K562 (cell line): ENCODE results near the gene TADA2A. TPM values are rescaled to one million over a fixed set of nuclear protein-coding genes. Genes with fewer than 3 reads are reported as not detected.

Experiments used
- ATAC-seq: fragments of 200-7000 bp; cut with Tn5 transposase; 3 replicates; pipeline ENCODE4 v1.9.1; 2020; ENCODE audit warnings: moderate library complexity
- BruUV-seq: library from RNA; stranded (reverse); fragments of 400-500 nt; replicated peaks from 2 replicates; lab custom pipeline; 2021; lab: Mats Ljungman, UMichigan
- CTCF ChIA-PET: fragments of 300-600 bp; formaldehyde crosslinking; extraction: SDS; loops from one replicate; lab custom pipeline; 2021; ENCODE audit warnings: low intra/inter-chr PET ratio; lab: Yijun Ruan, JAX
- POLR2A ChIA-PET: fragments of 300-600, 350-650 bp; sonication (Branson Sonifier 250); formaldehyde crosslinking; extraction: SDS; loops from one replicate; lab custom pipeline; 2021; ENCODE audit warnings: antibody characterized with exemption, inconsistent platforms; lab: Yijun Ruan, JAX
- DNase-seq, 4 experiments: peaks; one replicate each; pipeline versions ENCODE4 v3.0.0 to v3.0.0-alpha.2; 2011 to 2018; ENCODE audit warnings: low spot score in 3 of 4, mixed read lengths in 3 of 4; ENCODE audit errors: extremely low read depth in 1 of 4
- FAIRE-seq: peaks from 2 replicates; lab custom pipeline; 2011; peaks lifted over from hg19 to GRCh38; lab: Jason Lieb, UNC
- H2AFZ ChIP-seq: 2 replicates; pipeline ENCODE4 v1.6.0; 2011; ENCODE audit warnings: low read depth, low read length, control low read depth, inconsistent platforms
- H3K27ac ChIP-seq: fragments of 200-600 bp; 3 replicates; pipeline ENCODE4 v1.8.0; 2011; ENCODE audit warnings: low read depth, mild to moderate bottlenecking, control low read depth, inconsistent platforms, low read length, moderate library complexity, mixed read lengths; ENCODE audit errors: extremely low read depth
- H3K27me3 ChIP-seq, 2 experiments: fragments of 300-600 bp in 1 of 2; 2 replicates in 1 of 2; 3 replicates in 1 of 2; pipeline versions ENCODE4 v1.6.0 to v1.8.0; 2011; ENCODE audit warnings: inconsistent platforms in 2 of 2, low read length in 2 of 2, mild to moderate bottlenecking in 1 of 2, mixed read lengths in 1 of 2, moderate library complexity in 1 of 2; ENCODE audit not compliant: control insufficient read depth in 2 of 2, insufficient read depth in 2 of 2
- H3K36me3 ChIP-seq: fragments of 300-600 bp; 3 replicates; pipeline ENCODE4 v1.8.0; 2011; ENCODE audit warnings: mild to moderate bottlenecking, low read length, inconsistent platforms; ENCODE audit not compliant: control insufficient read depth, insufficient read depth
- H3K4me1 ChIP-seq, 2 experiments: fragments of 200-600 bp in 1 of 2; replicated peaks in 1 of 2; 2 replicates in 1 of 2; 3 replicates in 1 of 2; pipeline versions ENCODE4 v1.5.1 to v1.8.0; 2011; ENCODE audit warnings: inconsistent platforms in 2 of 2, low read length in 2 of 2, mild to moderate bottlenecking in 1 of 2, mixed read lengths in 1 of 2, moderate library complexity in 1 of 2; ENCODE audit not compliant: control insufficient read depth in 2 of 2, insufficient read depth in 2 of 2
- H3K4me2 ChIP-seq: 2 replicates; pipeline ENCODE4 v1.6.1; 2011; ENCODE audit warnings: low read length, control low read depth, inconsistent platforms, mixed read lengths; ENCODE audit not compliant: insufficient read depth
- H3K4me3 ChIP-seq: fragments of 200-600 bp; sonication (generic), shearing (Covaris generic); 2 replicates; pipeline ENCODE4 v1.5.1; 2016; ENCODE audit warnings: control low read depth, inconsistent platforms
- H3K79me2 ChIP-seq: fragments of 200-600 bp; 3 replicates; pipeline ENCODE4 v1.8.0; 2011; ENCODE audit warnings: low read length, inconsistent platforms; ENCODE audit not compliant: control insufficient read depth, insufficient read depth
- H3K9ac ChIP-seq, 2 experiments: 2 replicates each; pipeline versions ENCODE4 v1.6.0 to v1.6.1; 2011; ENCODE audit warnings: low read depth in 2 of 2, low read length in 2 of 2, control low read depth in 1 of 2, inconsistent platforms in 1 of 2, mild to moderate bottlenecking in 1 of 2, mixed read lengths in 1 of 2; ENCODE audit not compliant: insufficient read depth in 1 of 2
- H3K9me1 ChIP-seq: one replicate; pipeline ENCODE4 v1.6.0; 2011; ENCODE audit warnings: inconsistent platforms, mild to moderate bottlenecking, low read length, moderate library complexity; ENCODE audit not compliant: control insufficient read depth, insufficient read depth
- H3K9me3 ChIP-seq: replicated peaks from 2 replicates; pipeline ENCODE4 v1.5.1; 2011; ENCODE audit warnings: low read depth, low read length, inconsistent platforms; ENCODE audit not compliant: control insufficient read depth, insufficient read depth
- H4K20me1 ChIP-seq: replicated peaks from 2 replicates; pipeline ENCODE4 v1.6.1; 2011; ENCODE audit warnings: low read length, inconsistent platforms, mixed read lengths; ENCODE audit not compliant: control insufficient read depth, insufficient read depth
- NFIC ChIP-seq: fragments of 450-650 bp; IDR thresholded peaks from 2 replicates; pipeline ENCODE4 v1.6.1; 2017; ENCODE audit warnings: mild to moderate bottlenecking, inconsistent platforms
- WGBS: fragments of 100-300 bp; shearing (Covaris generic); methylation state at CpG from one replicate; pipeline ENCODE4 v1.1.6; 2016; ENCODE audit warnings: low coverage, mixed read lengths; ENCODE audit not compliant: insufficient coverage; ENCODE audit errors: missing lambda C conversion rate; 5-methylcytosine and 5-hydroxymethylcytosine counted together
- in situ Hi-C: fragments of 300-500 bp; cut with MboI; formaldehyde crosslinking; loops from 4 replicates; pipeline ENCODE4 v1.15.0; 2018; ENCODE audit warnings: inconsistent platforms, mixed read lengths
- intact Hi-C: fragments of 100-400 bp; cut with micrococcal nuclease; formaldehyde crosslinking; loops from 2 replicates; pipeline ENCODE4 v1.14.2; 2022
- polyA plus RNA-seq, 8 experiments: library from polyadenylated mRNA; depleted of rRNA in 4 of 8; stranded (reverse) in 5 of 8; unstranded in 3 of 8; fragments of >200 nt; fragmentation: Nextera tagmentation in 2 of 8; fragmentation: Illumina TruSeq in 1 of 8; extraction: Ambion mirVana in 2 of 8; extraction: Trizol in 1 of 8; gene quantifications; 2 replicates each; pipeline versions ENCODE4 v1.2.1 to v1.2.3, GENCODE V29; 2011 to 2014; ENCODE audit warnings: inconsistent platforms in 1 of 8, missing spikeins in 1 of 8
- total RNA-seq, 7 experiments: library from RNA; depleted of rRNA in 6 of 7; stranded (reverse); fragments of >200 nt in 6 of 7; fragmentation: Illumina TruSeq in 2 of 7; extraction: Trizol in 2 of 7; gene quantifications; 2 replicates each; pipeline versions ENCODE4 v1.2.1 to v1.2.3, GENCODE V29; 2011 to 2021; ENCODE audit warnings: low replicate concordance in 1 of 7
- TF ChIP-seq, protein P1 (sequence below): conservative IDR thresholded peaks from 2 replicates; pipeline ENCODE4 v1.6.1; 2011; ENCODE audit warnings: low read depth, mild to moderate bottlenecking, low read length; ENCODE audit not compliant: control insufficient read depth
- TF ChIP-seq, protein P2 (sequence below), 2 experiments: fragments of 450-650 bp in 1 of 2; sonication (generic) in 1 of 2; formaldehyde crosslinking in 1 of 2; IDR thresholded peaks; 2 replicates each; pipeline versions ENCODE4 v1.7.1 to v1.9.0; 2016 to 2022; ENCODE audit warnings: inconsistent platforms in 1 of 2, mild to moderate bottlenecking in 1 of 2, missing genetic modification reagents in 1 of 2

The TADA2A gene
- total and polyA plus RNA-seq, 9 of the 15 experiments (the other 6 are each of a cell fraction or from before 2014, with no cell fraction given): 13.8 to 37.7 (median 25.0) TPM

DNA sequence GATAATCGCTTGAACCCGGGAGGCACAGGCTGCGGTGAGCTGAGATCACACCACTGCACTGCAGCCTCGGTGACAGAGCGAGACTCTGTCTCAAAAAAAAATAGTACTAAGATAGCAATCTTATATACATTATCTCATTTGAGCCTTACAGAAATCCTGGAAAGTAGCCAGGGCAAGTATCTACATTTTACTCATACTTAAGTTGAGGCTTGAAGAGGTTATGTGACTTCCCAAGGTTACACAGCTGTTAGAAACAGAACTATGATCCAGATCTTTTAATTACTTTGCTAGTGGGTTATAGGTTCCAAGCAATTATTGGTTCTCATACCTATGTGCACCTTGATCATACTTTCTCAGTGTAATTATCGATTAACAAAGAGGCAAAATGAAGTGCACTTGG is 15.5 kb upstream of the TADA2A start:
- no peak overlapping the region for H3K4me3 ChIP-seq
- 56% methylated on average over 6 of the region's 6 CpGs for WGBS
- no peaks in the 10 kb centered on the region for H3K79me2 ChIP-seq
- FAIRE-seq (no peak), DNase-seq (no peak), ATAC-seq (no peak)
- in situ Hi-C loops: no loop called here
- H3K27me3 ChIP-seq: no peaks in the 10 kb centered on the region
- H3K9me3 ChIP-seq: no peaks in the 10 kb centered on the region
- H2AFZ ChIP-seq: no peak overlapping the region
- H3K9ac ChIP-seq: no peak overlapping the region
- no peak overlapping the region for H3K27ac ChIP-seq
- no peaks in the 10 kb centered on the region for H3K36me3 ChIP-seq
- CTCF ChIA-PET: interaction anchor here (1.3 kb wide), 1 partner anchor 18 kb away, joined by 3 read pairs; no protein-coding TSS in a partner anchor
- no TSS peak for BruUV-seq
- intact Hi-C loops: no loop called here
- 0 out of 2 replicates have a peak, but pooled peaks have one; percentile 9 for TF ChIP-seq NFIC
- TF ChIP-seq, protein P1, sequence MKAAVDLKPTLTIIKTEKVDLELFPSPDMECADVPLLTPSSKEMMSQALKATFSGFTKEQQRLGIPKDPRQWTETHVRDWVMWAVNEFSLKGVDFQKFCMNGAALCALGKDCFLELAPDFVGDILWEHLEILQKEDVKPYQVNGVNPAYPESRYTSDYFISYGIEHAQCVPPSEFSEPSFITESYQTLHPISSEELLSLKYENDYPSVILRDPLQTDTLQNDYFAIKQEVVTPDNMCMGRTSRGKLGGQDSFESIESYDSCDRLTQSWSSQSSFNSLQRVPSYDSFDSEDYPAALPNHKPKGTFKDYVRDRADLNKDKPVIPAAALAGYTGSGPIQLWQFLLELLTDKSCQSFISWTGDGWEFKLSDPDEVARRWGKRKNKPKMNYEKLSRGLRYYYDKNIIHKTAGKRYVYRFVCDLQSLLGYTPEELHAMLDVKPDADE: no peak
- TF ChIP-seq, protein P2, sequence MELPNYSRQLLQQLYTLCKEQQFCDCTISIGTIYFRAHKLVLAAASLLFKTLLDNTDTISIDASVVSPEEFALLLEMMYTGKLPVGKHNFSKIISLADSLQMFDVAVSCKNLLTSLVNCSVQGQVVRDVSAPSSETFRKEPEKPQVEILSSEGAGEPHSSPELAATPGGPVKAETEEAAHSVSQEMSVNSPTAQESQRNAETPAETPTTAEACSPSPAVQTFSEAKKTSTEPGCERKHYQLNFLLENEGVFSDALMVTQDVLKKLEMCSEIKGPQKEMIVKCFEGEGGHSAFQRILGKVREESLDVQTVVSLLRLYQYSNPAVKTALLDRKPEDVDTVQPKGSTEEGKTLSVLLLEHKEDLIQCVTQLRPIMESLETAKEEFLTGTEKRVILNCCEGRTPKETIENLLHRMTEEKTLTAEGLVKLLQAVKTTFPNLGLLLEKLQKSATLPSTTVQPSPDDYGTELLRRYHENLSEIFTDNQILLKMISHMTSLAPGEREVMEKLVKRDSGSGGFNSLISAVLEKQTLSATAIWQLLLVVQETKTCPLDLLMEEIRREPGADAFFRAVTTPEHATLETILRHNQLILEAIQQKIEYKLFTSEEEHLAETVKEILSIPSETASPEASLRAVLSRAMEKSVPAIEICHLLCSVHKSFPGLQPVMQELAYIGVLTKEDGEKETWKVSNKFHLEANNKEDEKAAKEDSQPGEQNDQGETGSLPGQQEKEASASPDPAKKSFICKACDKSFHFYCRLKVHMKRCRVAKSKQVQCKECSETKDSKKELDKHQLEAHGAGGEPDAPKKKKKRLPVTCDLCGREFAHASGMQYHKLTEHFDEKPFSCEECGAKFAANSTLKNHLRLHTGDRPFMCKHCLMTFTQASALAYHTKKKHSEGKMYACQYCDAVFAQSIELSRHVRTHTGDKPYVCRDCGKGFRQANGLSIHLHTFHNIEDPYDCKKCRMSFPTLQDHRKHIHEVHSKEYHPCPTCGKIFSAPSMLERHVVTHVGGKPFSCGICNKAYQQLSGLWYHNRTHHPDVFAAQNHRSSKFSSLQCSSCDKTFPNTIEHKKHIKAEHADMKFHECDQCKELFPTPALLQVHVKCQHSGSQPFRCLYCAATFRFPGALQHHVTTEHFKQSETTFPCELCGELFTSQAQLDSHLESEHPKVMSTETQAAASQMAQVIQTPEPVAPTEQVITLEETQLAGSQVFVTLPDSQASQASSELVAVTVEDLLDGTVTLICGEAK (IDR thresholded peaks at IDR 0.05): no peak
- TF ChIP-seq, protein P2 (CRISPR knock-in tag; IDR thresholded peaks at IDR 0.05): no peak
- H3K4me1 ChIP-seq: no peaks in the 10 kb centered on the region
- H3K4me2 ChIP-seq: no peak overlapping the region
- POLR2A ChIA-PET: interaction anchor here (0.5 to 0.7 kb wide), 3 partner anchors 71 to 458 kb away, joined by 3 to 4 read pairs (median 3); no protein-coding TSS in a partner anchor
- H3K9me1 ChIP-seq: no peaks in the 10 kb centered on the region
- no peaks in the 10 kb centered on the region for H4K20me1 ChIP-seq
